Inferior parietal cortex (tissue), 1 donor: Measurements from ENCODE around the gene FRMD4A.

Source experiments
- DNase-seq: peaks from one replicate; pipeline ENCODE4 v3.0.0-alpha.2; 2016; ENCODE audit errors: extremely low spot score

Gene FRMD4A

DNA sequence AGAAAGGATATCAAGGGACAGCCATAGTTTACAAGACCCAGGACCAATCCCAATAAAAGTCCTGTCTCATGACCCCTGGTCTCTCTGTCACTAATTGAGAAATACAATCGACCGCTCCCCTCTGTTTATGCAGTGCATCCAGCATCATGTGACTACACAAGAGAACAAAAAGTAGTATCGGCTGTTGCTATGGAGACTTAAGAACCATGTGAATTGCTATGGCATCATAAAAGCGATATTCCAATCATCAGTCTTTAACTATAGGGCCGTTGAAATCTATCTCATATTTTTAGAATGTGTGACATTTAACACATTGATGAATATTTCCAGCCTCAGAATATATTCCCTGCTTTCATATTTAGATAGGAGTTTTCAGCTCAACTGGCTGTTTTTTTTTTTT is 139.3 kb downstream of the FRMD4A start:
- no peak for DNase-seq

DNA sequence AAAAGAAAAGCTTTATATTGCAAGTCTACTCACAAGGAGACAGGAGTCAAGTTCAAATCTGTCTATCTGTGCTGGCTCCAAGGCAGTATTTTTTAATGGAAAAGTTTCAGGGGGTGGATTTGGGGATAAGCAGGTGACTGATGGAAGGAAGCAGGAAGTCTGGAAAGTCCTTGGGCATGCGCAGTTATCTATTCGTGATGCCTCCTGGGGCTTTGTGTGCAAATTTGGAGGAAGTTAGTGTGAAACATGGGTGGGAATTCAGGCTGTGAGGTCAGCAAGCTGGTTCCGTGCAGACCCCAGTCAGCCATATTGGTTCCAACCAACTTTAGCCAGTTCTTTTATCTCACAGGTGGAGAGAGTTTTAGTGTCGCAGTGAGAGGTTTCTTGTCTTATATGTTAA is 140.0 kb downstream of the FRMD4A start:
- DNase-seq: no peak

DNA sequence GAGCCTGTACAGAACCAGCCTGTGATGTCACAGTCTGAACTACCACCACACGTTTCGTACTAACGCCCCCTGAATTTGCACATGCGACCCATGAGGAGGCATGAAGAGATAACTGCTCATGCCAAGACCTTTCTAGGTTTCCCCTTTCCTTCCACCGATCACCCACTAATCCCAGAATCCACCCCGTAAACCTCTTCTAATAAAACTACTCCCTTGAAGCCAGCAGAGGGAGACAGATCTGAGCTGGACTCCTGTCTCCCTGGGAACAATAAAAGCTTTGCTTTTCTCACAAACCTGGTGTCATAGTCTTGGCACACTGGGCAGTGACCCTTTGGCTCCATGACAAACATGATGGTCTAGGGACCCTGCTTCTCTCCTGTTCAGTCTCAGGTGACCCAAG is 144.5 kb downstream of the FRMD4A start:
- DNase-seq: no peak

DNA sequence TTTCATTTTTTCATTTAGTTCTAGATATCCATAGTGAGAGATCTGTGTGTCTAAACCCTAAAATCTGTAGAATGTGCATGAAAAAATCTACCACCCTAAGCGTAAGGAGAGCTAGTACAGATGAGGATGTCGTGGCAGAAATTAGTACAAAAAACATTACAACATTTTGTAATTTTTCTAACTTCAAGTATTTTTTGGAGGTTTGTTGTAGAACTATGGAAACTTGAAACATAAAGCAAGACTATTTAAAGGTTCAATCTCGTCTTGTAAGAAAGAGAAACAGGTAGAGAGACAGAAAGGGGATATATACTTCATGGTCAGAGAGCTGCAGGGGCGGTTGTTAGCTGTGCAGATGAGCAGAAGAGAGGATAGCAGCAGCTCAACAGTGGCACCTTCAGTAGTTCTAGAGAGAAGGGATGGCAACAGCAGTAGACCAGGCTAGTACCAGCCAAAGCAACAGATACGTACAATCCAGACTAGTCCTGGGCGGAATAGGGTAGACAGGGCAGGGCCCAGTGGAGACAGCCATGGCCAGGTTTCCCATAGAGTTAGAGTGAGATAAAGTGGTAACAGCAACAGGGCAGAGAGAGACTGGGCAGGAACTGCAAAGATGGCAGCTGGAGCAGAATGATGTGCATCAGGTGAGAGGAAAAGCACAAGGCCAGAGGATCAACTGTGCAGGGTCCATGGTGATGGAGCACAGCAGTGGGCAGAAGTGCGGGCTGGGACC is 145.2 kb downstream of the FRMD4A start:
- no peak for DNase-seq

DNA sequence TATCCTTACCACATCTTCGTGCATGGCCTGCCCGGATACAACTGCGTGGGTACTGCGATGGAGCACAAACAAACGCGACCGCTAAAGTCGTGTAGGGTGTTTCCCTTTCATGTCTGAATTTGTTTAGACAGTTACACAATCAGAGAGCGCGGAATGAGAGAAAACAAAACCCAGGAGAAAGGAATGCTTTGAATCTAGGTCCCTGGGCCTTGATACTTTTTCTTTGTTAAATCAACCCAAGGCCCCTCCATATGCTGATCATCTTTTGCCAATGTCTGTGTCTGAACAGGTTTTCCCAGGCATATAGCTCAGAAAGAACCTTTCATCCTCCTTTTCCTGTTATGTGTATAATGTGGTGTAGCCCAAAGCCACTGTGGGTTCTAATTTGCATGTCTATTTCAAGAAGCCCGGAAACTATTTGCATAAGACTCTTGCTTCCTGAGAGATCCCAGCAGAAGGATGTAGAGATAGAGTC is 145.8 kb downstream of the FRMD4A start:
- no peak for DNase-seq

DNA sequence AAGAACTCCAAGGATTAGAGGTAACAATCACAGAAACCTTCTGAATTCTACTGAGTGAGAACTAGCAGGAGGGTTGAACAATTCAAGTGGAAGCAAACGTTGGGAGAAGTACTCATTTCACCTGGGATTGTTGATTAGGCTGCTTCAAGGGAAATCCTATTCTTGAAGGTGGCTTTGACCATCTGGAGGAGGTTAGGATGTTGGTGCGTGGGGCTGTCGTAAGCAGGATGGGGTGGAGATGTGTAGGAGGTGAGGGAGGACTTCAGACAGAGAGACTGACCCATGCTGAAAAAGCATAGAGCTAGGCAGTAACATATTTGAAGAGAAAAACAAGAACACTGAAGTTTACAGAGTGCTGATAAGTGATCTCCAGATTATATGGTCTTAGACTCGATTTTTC is 147.9 kb downstream of the FRMD4A start:
- no peak for DNase-seq

DNA sequence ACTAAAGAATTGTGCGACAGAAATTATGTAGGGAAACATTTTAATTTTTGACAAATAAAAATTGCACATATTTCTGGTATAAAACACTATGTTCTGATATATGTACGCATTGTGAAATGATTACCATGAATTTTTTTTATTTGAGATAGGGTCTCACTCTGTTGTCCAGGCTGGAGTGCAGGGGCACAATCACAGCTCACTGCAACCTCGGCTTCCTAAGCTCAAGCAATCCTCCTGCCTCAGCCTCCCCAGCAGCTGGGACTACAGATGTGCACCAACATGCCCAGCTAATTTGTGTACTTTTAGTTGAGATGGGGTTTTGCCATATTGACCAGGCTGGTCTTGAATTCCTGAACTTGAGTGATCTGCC is 149.2 kb downstream of the FRMD4A start:
- no peak for DNase-seq

DNA sequence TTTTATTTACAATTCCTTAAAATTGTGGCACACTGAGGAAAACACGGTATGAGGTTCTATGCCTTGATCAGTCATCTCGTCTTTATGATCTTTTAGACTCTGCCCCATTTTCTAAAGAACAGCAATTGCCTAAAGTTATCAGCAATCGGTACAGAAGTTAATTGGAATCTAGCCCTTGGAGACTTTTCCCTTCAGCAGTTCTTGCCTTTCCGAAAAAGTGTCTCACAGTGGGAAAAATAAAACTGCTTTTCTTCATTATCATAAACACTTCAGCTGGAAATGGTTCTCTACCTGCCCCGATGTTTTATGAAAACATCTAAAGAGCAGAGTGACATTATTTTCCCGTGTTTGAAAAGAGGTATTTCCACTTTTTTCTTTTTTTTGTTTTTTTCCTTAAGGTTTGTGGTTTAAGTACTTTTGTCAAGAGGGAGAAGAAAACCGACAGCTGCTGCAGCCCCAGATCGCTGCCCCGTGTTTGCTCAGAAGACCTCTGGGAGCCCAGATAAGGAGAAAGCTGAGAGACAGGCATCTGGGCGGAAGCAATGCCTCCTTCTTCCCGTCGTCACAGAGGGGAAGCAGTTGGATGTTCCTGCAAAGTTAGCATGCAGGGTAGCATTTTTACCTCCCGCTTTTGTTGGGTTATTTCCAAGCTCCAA is 149.7 kb downstream of the FRMD4A start:
- no peak for DNase-seq

DNA sequence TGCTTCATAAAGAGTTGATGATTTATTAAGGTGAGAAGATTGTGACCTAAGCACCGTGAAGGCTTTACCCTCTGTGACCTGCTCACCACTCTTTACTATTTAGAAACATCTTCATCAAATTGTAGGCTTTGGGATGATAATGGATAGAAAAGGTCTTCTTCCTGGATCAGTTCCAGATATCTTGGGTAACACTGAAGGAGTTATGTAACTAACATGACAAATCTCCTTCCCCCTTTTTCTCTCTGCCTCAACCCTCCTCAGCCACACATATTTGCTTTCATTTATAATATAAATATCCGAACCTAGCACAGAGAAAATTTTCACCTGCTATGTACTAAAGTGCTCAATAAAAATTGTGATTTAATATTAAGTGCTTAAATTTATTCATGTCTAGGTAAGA is 151.5 kb downstream of the FRMD4A start:
- no peak for DNase-seq

DNA sequence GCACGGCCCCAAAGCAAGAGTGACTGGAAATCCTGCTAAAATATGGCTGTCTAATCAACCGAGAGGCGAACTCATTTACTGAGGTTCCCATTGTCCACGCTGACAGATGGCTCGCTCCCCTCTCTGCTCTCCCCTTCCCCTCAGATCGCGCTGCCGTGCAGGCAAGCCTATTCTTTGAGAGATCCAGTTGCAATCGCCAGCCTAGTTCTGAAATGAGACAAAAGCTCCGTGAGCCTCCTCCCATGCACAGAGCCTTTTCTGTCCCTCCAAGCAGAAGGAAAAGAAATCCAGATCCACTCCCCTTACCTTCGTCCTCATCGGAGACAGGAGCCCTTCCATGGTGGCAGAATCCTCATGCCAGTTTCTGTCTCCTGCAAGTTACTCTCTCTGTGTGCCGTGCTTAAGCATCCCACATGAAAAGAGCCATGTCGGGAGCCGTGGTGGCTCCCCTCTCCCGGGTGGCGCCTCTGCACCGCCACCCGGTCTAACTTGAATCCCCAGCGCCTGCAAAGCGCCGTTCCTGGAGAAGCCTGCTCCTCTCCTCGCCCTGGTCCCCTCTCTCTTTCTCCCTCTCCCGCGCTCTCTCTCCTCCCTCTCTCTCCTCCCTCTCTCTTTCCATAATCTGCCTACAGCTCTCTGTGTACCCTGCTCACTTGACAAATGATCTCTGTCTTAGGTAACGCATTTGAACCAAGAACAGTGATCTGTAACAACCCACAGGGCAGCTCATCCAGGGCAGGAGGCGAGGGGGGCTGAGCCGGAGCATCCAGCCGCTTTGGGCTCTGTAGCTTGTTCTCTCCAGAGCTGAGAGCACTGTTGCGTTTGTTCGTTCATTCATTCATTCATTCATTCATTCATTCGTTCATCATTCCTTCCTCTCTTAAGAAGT is 156.8 kb downstream of the FRMD4A start:
- peak; percentile 47 for DNase-seq

DNA sequence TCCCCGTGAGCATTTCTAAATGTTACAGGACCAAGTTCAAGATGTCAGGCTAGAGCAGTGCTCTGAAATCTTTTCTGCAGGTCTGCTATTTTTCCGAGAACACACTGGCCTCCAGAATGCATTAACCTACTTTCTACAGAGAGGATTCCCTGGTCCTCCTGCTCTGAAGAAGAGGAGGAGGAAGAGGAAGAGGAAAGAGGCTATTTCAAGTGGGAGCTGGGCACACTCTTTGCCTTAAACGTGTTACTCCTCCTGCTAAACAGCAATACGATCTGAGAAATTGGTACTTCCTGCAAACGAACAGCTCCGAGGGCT is 157.4 kb downstream of the FRMD4A start:
- DNase-seq: peak; percentile 36

DNA sequence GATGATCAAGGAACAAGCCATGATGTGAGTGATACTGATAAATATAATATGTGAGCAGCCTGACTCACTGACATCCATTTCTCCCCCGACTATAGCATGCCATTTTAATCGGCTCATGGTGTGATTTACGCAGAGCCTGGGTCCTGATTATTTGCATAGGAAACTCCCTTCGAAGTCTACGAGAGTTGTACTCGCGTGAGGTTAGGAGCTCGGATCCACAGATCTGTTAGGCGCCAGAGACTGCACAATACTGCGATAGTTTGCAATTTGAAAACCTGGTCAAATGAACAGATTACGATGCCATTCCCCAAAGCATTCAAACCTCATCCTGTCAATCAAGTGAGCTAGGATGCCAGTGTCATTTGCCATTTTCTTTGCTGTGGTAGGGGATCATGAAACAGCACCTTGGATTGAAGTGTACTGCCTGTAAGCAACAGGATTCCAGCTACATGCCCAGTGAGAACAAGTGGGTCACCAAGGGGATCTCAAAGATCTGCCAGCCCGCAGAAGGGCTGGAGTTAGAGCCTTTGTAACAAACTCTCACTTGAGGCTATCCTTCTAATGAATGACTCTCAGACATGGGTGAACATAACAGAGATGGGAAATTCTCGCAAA is 158.3 kb downstream of the FRMD4A start:
- DNase-seq: no peak

DNA sequence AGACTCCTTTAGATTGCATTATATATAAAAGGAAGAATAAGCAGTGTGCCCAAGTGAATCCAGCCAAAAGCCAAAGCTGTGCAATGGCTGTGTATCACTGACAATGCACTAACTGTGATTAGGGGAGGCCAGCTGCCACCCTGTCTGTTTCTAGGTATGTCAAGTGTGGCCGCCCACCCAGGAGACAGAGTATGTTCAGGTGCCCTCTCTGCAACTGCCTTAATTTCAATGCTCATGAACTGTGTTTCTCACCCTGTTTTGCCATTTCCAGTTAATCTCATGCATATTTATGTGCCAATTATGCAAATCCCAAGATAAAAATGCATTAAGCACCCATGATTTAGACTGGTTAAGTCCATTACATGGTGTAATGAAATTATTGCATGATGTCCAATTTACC is 159.4 kb downstream of the FRMD4A start:
- DNase-seq: no peak

DNA sequence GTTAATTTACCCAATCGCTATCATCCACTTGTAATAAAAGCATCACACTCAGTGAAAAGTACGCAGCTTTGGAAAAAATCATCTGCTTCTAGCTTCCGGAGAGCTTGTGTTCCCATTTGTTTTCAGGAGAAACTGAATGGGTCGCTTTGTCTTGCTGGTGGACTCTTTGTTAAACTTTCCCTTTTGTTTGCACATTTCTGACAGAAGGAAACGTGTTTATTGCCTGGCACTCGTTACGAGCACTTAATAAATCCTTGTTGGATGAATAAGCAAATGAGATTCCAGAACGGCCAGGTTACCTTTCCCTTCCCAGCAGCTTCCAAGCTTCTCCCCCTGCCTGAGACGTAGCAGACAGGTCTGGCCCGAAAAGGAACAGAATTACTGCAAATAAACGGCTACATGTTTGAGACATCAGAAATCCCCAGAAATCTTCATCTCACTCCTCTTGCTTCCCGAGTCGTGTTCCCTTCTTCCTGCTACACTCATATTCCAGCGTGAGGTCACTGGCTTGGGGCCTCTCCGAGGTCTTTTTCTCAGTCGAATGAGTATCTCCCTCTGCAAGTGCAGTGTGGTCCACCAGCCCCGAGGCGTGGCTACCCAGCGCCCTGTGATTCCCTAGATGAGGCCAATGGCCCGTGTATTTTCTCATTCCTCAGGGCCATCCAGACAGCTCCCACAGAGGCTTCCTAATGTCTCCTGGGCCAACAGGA is 167.2 kb downstream of the FRMD4A start:
- no peak for DNase-seq

DNA sequence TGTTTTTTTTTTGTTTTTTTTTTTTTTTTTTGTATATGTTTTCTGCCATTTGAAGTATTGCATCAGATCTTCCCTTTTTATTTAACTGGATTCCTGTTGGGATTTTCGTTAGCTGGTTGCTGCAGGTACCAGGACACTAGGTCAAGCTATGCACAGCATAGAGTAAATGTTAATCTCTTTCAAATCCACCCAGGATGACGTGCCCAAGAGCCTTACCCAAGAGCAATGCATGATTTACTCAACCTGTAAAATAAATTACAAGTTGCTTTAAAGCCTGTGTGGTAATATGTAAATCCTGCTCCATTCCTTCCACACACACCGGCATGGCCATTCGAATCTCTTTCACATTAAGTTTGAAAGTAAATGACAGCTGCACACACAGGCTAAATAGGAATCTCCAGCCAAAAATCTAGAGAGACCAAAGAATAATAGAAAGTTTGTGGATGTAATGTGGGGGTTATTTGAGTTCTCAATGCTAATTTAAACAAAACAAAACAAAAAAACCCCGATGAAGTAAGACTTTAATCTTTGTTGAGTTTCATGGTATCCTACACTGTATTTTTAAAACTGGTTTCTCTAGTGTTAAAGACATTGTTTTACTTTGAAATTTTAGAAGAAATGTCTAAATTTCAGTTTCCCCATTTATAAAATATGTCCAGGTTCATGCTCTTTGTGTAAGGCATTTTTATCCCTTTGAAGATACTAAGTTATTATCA is 167.9 kb downstream of the FRMD4A start:
- no peak for DNase-seq

DNA sequence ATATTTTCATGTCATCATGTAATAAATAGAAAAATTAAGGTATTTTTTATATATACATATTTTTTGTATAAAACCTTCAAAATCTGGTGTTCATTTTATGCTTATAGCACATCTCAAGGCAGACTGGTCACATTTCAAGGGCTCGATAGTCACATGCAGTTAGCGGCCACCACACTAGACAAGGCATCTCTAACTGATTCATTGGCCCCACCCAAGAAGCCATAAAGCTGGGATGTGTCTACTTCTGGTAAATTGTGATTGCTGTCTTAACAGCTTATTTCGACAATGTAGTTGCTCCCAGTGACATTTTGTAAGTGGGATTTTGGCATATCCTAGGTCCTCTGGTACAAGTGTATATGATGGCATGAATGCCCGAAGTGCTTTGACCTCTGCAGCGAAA is 168.7 kb downstream of the FRMD4A start:
- DNase-seq: no peak

DNA sequence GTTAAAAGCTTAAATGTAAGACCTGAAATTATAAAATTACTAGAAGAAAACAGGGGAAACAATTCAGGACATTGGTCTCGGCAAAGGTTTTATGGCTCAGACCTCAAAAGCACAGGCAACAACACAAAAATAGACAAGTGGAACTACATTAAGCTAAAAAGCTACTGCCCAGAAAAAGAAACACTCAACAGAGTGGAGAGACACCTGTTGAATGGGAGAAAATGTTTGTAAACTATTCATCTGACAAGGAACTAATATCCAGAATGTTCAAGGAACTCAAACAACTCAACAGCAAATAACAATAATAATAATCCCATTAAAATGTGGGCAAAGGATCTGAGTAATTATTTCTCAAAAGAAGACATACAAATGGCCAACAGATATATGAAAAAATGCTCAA is 170.4 kb downstream of the FRMD4A start:
- DNase-seq: no peak

DNA sequence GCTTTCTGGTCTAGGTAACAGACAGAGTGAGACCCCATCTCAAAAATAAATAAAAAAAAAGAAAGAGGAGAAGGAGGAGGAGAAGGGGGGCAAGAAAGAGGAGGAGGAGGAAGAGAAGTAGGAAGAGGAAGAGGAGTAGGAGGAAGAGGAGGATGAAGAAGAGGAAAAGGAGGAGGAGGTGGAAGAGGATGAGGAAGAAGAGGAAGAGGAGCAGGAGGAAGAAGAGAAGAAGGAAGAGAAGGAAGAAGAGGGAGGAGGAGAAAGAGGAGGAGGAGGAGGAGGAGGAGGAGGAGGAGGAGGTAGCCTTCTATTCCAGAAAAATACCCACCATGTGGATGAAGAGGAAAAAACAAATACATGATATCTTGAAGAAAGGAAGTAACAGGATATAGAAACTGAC is 172.1 kb downstream of the FRMD4A start:
- no peak for DNase-seq

DNA sequence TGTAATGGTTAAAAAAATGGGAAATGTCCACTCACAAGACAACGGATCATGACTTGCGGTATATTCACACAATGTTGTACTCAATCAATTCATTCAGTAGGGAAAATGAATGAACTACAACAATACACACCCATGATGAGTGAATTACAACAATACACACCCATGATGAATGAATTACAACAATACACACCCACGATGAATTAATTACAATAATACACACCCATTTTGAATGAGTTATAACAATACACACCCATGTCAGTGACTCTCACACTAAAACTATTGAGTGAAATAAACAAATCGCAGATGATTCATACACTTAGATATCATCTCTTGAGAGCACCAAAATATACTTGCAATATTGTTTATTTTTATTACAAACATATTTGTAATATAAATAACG is 174.6 kb downstream of the FRMD4A start:
- no peak for DNase-seq

DNA sequence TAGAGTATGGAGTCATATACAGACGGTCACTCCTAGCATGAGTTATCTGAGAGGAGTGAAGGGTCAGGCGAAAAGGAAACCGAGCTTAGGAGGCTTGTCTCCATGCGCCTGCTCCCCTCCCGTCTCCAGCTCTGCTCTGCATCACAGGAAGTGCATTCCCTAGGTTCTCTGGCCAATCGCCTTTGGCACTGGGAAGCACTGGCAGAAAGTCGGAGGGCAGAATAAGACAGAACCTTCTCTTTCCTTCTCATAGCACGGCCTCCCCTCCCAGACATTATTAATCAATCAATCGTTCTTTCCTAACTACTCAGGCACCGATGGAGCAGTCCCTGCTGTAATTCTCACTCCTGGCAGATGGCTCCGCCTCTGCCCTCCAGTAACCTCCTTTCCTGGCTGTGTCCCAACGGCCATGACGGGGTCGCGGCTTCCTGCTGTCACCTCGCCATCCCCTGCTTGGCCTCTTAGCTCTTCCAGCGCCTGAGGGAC is 177.1 kb downstream of the FRMD4A start:
- DNase-seq: no peak

DNA sequence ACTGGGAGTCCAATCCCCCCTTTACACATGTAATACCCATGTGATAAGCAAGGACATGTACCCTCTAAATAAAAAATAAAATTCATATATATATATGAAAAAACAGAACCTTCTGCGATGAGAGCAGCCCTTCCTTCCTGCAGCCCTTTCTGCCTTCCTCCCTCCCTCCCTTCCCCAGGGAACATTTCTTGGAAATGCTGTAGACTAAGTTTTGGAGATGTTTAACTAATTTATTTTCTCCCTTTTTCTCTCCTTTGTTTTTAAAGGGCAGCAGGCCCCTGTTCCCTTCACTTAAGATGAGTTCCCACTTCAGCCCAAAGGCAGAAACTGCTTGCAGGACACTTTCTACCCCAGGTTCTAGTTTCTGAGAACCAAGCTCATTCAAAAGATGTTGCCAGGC is 179.2 kb downstream of the FRMD4A start:
- DNase-seq: no peak
